IPS DF 19.7 (cell line): ENCODE results near the gene SH3PXD2A.
"Not testable (repeated sequence)": the region's sequence is repeated elsewhere in the genome, so short reads cannot be mapped to it uniquely, and the experiment has no call there.

Experiments
- DNase-seq: peaks from one replicate; pipeline ENCODE4 v3.0.0-alpha.2; 2013; ENCODE audit warnings: low read depth, low spot score

The SH3PXD2A gene

DNA sequence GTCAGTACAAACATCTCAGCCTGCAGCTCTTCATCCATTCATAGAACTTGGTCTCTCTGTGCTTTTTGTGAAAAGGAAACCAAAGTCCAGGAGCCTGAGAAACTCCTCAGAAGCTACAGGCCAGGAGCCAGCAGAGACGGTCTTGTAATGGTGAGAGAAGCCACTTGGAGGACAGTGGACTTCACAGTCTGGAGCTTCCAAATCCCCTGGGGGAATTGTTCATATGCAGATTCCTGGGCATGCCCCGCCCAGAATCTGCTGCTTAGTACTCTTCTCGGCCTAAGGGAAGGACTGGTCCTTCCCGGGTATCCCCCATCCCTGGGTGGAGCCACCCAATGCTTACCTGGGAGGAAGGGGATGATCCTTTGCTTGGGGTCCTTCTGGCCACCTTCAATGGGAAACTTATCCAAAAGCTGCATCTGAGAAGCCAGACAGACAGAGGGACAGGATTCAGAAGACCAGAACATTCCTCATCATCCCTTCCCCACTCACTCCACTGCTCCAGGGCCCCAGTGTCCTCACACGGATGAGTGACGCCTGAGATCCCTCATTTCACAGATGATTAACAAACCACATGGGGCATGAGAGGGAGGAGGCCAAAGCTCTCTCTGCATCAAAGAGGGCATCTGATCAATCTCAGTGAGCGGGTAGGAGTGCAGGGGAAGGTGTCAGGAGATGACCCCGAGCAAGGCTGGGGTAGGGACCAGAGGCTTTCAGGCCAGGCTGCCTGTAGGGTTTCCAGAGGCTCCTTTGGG is 88.4 kb downstream of the SH3PXD2A start:
- DNase-seq, result no peak

DNA sequence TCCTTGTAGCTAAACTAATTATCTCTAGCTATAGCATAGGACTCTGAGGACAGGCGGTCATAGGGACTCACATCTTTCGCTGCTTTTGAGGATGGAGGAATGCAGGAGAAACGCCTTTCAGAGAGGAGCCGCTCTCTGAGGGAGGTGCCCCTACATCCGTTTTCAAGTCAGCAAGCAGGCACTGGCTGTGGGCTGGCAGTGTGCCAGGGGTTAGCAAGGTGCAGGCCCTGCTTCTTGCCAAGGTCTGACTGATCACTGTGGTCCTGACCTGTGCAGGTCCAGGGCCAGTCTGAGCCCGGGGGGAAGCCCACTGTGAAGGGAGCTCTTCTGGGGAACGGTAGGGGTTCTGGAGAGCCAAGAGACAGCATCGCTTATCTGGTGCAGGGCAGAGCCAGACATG is 89.4 kb downstream of the SH3PXD2A start:
- DNase-seq, result no peak

DNA sequence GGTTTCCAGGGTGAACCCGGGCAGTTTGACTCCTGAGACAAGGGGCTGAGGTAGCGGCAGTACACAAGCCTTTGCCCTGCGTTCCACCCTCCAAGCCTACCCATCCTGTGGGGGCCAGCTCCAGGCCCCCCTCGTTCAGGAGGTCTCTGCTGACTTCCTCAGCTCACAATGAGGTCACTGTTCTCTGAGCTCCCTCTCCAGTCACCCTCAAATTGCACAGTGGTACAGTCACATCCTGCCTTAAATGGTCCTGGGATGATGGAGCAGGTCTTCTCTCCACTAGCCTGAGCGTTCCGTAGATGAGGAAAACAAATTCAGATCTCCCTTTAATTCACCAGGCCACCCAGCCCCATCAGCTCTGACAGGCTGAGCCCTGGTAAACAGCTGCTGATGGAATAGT is 90.2 kb downstream of the SH3PXD2A start:
- DNase-seq, result no peak

DNA sequence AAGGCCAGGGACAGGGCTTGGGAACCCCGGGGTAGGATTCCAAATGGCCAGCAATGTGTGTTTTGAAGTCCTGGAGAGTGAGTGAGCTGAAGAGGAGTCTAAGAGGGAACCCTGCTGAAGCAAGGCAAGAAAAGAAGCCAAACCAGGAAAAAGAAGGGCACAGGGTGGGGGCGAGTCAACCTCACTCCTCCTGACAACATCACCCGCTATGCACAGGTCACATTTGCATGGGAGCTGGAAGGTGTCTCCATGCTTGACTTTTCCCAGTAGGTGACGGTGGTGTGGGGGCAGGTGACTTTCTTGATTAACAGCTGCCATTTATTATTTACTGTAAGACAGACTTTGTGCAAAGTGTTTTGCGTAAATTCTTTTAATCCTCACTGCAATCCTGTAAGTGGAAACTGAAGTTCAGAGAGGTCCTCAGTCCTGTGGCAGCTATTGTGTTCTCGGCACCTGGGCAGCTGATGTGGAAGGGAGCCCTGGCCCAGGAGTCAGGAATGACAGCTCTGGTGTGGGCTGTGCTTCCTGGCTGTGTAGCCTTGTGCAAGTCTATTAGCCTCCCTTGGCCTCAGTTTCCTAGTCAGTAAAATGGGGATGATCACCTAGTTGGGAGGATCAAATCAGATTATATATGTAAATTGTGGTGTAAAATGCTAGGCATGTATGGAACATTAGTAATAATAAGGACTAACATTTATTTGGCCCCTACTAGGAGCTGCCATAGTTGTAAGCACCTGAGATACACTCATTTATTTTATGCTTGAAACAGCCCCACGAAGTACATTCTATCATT is 90.9 kb downstream of the SH3PXD2A start:
- DNase-seq, result no peak

DNA sequence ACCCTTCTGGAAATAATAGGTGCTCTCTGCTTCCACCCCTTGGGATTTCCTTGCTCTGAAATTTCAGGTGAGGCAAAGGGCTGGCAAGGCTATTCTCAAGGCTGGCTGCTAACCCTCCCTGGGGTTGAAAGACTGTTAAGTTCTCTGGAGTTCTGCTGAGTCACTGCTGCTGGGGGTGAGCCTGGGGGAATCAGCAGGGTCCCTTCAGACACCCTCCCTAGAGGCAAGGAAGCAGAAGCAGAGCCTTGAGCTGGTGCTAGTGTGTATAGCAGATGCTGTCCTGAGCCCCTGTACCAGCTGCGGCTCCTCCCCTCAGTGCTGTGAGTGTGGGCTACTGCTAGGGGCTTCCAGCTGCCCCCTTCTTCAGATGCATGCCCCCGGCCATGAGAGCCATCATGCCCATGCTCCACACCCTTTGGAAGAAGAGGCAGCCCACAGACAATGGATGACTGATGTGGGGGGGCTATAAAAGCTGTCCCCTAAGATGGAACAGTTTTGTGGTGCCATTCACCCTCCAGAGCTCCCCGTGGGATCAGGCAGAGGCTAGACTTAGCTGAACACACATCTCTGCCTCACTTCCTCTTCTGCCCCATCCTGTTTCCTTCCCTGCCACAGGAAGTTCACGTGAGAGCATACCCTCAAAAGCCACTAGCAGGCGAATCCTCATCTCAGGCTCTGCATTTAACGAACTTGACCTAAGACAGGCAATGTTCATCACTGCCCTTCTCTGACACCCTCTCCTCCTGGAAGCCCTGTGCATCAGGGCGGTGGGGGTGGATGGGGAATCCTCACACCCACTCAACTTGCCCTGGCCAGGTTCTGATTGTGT is 91.8 kb downstream of the SH3PXD2A start:
- no peak for DNase-seq

DNA sequence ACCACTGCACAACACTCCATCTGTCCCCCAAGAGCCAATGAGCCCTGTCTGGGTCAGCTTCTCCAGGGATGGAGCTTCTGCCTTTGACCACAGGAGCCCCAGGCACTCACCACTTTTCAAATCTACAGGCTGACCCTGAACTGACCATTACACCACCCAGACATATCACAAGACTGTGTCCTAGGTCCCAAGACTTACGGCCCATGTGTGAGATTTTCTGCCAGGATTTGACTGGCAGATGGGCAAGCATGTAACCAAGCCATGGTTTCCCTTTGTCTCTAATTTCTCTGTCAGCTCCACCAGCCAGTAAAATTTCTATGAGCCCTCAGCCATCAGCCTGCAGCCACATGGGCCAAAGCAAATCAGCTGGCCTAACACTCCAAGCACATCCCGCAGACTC is 92.5 kb downstream of the SH3PXD2A start:
- no peak for DNase-seq

DNA sequence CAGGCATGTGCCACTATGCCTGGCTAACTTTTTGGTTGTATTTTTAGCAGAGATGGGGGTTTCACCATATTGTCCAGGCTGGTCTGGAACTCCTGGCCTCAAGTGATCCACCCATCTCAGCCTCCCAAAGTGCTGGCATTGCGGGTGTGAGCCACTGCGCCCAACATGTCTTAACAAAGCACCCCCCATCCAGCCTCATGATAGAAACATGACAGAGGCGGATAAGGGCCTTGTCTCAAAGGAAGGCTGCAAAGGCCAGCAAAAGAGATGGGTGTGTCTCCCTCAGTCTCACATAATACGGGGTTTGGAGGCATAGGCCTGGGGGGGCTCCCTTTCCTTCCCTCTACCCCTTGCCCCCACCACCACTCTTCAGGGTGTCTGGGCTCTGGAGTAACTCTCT is 93.2 kb downstream of the SH3PXD2A start:
- DNase-seq, result no peak

DNA sequence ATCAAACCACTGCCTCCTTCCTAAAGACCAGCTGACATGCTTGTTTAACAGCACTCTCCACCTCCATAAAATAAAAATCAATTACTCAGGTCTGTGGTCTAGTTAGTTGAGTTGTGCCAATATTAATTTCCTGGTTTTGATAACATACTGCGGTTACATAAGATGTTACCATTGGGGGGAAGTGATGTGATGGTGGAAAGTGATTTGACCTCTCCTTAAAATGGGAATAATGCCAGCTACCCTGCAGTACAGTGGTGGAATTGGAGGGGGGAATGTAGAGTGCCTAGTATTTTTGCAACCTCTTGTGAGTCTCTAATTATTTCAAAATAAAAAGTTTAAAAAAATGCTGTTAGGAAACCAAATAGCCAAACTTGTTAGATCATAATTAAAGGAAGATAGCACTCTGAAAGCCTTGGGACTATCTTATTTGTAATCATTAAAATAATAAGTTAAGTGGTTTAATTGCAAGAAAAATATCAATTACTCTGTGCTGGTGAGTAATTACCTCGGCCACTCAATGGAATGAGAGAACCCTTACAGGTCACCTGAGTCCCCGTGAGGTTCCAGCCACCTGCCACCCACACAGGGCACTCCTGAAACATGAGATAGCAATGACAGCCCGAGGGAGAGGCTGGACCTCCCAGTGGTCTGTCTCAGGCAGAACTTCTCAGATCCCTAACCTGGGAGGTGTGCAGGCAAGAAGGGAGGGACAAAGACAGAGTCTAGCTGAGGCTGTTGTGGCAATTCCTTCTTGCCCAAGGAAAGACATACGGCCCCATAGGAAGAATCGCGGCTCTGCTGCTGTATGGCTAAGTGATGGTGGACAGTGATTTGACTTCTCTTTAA is 94.1 kb downstream of the SH3PXD2A start:
- DNase-seq, result no peak

DNA sequence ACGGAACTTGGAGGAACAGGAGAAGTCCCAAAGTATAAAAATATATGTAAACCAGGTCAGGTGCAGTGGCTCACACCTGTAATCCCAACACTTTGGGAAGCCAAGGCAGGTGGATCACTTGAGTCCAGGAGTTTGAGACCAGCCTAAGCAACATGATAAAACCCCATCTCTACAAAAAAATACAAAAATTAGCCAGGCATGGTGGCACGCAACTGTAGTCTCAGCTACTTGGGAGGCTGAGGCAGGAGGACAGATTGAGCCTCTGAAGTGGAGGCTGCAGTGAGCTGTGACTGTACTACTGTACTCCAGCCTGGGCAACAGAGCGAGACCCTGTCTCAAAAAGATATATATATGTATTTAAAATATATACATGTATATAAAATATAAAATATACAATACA is 95.1 kb downstream of the SH3PXD2A start:
- DNase-seq, result not testable (repeated sequence)

DNA sequence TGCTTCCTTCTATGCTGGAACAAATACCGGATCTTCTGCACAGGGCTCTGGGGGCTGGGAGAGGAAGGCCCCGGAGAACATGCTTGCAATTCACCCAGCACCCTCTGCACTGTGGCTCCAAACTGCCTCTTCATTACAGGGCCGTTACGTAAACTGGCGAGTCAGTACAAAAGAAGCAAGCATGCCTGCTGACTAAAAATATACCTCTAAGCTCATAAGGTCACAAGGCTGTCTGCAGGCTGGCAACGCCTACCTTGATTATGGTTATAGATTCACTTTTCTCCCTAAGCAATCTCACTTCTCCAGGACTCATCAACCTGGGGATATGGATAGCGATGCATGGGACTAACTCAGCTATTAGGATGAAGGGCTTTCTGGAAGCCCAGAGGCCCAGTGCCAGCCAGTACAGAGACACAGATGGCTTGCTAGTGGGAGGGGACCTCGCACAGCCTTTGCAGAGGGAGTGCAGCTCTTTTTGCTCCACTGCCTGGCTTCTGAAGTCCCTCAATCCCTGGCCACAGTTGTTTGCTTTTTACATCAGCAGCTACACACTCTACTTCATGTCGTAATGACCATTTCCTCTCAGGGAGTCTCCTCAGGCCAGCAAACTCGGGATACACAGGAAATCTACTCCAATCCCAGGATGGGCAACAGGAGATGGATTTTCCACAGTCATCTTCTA is 96.1 kb downstream of the SH3PXD2A start:
- no peak for DNase-seq

DNA sequence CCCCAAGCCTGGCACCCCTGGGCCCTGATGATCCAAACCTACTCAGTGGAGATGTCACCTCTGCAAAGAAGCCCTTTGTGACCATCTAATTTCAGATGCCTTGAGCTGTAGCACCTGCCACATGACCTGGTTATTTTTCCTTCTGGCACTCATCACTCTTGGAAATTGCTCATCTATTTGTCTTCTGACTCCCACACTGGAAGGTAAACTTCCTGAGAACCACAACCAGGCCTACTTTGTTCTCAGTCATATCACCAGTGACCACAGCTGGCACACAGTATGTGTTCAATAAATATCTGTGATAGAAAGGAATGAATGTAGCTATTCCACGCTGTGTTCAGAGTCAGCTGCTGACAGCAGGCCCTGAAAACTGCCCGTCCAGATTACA is 97.1 kb downstream of the SH3PXD2A start:
- no peak for DNase-seq

DNA sequence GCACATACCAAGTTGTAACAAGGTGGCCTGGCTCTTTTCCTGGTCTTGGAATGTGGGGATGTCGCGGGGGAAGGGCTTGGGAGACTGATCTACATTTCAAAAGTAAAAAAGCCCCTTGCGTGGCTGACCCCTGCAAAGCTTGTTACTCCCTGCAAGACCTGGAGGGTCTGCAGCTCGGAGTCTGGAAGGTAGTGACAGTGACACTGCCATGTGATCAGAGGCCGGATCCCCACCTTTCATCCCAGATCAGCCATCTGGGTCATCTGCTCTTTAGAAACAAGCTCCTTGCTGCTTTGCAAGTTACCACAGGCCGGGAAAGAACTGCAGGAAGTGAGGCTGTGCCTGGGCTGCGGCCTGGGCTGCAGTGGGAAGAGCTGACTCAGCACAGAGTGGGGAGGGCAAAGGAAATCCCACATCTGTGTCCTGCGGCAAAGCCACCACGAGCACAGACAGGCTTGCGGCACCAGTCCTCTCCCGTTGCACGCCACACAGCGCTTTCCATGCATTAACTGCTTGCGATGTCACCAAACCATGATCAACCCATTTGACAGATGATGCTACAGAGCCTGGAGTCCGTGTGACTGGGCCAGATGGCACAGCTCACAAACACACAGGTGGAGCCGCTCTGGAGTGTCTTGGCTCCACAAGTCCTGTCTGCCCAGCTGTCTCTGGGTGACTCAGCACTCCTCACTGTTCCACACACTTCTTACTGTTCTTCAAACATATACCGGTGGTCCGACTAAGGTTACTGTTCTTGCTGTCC is 97.7 kb downstream of the SH3PXD2A start:
- DNase-seq, result no peak

DNA sequence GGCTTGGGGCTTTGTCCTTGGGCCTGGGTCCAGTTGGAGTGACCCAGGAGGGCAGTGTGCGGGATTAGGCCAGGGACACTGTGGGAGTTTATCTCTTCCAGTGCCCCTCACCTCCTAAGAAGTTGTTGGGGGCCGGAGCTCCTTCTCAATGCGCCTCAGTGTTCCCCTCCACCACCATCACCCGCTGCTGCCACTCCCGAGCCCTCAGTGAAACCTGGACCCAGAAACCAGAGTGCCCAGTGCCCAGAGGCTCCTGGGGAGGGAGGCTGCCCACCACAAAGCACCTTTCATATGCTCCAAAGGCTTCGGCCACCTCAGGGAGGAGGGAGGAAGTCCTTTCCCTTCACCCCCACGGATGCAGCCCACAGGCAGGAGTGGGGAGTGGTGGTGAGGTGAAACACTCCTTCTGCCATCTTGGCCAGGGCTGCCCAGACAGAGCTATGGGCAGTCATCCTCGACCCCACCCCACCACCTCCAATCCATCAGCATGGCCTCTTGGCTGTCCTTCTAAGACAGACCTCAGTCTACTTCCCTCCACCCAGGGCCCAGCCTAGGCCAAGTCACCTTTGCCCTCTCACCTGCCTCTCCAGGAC is 99.0 kb downstream of the SH3PXD2A start:
- DNase-seq, result no peak

DNA sequence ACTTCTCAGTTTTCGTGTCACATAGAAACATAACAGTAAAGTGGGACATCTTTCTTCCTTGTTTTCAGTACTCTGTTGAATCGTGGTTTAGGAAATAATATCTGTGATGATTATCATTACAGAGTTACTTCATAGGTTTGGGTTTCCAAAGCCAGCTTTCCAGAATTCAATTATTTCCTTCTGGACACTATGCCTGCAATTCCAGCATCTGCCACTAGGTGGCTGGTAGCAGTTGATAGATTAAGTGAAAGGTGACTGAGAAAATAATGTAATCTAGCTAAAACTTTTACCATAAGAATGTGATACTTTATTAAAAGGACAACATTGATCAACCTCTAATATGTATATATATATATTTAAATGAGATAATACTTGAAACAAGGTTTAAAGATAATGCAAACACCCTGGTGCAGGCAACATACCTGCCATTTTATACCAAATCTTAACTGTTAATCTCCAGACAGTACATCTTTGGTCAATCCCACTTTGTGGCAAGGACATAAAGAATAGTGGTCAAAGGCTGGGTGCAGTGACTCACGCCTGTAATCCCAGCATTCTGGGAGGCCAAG is 102.6 kb downstream of the SH3PXD2A start:
- DNase-seq, result no peak

DNA sequence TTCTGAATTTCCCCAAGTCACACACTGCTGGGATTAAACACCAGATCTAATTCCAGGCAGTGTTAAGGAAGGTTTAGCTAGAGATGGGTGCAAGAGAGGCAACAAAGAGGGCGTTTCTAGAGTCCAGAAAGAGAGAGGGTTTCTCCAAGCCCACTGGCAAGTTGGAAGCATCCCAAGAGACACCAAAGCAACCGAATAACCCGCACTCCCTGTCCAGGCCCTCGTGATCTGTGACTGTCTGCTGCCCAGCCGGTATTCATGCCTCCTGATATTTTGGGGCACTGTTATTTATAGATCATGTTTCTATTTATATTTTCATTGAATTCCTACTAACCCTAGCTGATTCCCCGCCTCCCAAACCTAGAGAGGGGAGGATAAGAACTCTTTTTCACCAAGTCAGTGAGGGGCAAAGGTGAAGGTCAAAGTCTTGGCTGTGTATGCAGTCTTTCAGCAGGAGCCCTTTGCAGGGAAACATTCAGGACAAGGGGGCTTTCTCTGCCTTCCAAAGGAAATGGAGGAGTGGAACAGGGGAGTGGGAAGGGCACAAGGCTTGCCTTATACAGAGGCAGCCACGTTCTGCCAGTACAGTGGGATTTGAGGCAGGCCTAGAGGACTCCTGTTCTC is 103.6 kb downstream of the SH3PXD2A start:
- no peak for DNase-seq

DNA sequence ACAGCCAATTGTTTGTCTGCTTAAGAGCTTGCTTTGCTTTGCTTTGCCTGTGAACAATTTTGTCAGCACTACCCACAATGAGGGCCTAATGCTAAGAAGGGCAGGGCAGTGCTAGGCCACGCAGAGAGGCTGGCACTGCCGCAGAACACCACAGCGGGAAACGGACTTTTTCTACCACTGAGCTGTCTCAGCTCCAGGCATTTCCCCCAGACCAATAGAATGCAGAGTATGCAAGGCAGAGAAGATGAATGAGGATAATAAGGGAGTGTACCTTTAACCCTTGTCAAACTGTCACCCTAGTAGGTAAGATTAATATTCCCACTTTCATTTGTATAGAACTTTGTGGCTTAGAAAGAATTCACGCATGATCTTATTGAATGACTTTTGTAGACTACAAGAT is 104.5 kb downstream of the SH3PXD2A start:
- DNase-seq, result no peak

DNA sequence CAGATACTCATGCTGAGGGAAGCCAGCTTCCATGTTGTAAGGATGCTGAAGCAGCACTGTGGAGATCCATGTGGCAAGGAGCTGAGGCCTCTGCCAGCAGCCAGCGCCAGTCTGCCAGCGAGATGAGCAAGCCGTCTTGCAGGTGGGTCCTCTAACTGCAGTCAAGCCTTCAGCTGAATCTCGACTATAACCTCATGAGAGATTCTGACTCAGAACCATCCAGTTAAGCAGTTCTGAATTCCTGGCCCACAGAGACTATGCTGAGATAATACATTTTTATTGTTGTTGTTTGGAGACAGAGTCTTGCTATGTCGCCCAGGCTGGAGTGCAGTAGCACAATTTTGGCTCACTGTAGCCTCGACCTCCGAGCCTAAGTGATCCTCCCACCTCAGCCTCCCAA is 105.6 kb downstream of the SH3PXD2A start:
- no peak for DNase-seq

DNA sequence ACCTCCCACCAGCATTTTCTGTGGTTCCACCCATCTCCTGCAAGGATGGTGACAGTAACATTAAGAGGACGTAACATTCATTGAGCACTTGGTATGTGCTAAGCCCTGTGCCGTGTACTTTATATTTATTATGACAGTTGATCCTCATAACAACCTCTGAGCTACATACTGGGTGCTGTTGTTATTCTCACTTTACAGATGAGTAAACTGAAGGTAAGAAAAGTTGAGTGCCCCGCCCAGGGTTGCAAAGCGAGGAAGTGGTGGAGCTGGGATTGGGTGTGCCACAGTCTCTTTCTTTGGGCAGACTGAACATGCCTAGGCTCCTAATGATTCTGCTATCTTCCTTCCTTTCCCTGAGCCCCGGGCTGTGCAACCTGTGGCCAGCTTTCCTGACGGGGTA is 107.4 kb downstream of the SH3PXD2A start:
- DNase-seq, result no peak
